HT-29 (cell line): Measurements from ENCODE around the gene KDSR. TPM values are rescaled to one million over a fixed set of nuclear protein-coding genes. Genes with fewer than 3 reads are reported as not detected.

ENCODE experiments used
- DNase-seq: peaks from one replicate; pipeline ENCODE4 v3.0.0-alpha.2; 2015; ENCODE audit warnings: low spot score
- total RNA-seq: library from RNA; depleted of rRNA; stranded (reverse); fragments of >200 nt; shearing (Covaris generic); gene quantifications from 2 replicates; pipeline ENCODE4 v1.2.3, GENCODE V29; 2014; rRNA removed

Gene KDSR
- total RNA-seq, 1 experiment from 2014 or later = 31.3 TPM

DNA sequence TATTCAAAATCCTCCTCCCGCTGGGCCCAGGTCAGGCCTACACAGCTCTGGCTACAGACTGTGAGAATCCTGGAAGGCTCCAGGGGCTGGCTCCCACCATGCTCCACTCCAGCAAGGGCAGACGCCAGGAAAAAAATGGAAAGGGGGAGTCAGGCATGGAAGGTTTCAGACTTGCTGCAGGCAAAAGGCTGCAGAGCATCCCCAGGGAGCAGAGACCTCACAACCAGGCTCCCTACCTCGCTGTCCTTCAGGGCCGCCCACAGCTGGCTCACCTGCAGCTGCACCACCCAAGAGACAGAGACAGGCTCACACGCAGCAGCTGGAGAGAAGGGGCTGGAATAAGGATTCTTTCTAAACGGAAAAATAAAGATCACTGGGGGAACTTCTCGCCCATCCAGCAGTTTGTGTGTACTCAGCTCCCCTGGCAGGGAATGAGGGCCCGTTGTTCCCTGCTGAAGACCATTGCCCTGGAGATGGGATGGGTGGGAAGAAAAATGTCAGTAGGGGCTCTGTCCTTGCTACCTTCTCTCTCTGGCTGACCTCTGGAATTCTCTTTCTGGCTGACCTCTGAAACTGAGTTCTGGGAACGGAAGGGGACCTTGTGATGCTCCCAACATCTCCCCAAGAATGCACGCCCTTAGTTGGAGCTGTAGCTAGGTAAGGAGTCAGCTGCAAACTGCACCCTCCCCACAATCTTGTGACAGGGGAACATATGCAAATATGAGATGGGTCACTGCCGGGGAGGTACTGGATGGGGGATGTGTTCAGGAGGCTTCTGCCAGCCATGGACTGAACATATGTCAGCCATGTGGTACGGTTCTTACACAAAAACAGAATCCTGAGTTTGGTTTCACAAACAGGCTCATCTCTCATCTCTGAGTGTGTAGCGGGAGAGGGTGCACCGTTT, 81.9 kb downstream of the KDSR start:
- no peak for DNase-seq

DNA sequence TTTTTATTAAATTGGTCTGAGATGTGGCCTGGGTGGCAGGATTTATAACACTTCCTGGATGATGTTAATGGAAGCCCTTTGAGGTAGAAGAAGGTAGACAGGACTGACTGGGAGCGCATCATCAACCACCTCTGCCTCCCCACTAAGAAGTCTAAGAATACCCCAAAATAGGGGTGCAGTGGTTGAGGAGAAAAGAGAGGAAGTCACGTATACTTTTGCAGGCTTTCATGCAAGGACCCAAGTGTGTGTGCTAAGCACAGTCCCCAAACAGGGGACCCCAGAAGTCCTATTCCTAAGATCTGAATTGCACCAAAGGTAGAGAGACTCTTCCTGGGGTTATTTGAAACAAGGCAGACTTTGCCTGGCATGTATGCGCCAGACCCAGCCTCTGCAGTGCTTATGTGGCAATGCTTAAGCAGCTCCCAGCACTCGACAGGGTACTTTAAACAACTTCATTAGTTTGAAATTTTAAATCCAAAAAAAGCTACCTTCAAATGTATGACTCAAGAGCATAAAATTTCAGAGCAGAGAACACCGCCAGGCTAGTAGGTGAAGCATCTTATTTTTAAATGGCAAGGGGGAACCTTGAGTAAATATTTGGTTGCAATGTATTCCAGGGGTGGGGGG, 82.7 kb downstream of the KDSR start:
- DNase-seq = no peak

DNA sequence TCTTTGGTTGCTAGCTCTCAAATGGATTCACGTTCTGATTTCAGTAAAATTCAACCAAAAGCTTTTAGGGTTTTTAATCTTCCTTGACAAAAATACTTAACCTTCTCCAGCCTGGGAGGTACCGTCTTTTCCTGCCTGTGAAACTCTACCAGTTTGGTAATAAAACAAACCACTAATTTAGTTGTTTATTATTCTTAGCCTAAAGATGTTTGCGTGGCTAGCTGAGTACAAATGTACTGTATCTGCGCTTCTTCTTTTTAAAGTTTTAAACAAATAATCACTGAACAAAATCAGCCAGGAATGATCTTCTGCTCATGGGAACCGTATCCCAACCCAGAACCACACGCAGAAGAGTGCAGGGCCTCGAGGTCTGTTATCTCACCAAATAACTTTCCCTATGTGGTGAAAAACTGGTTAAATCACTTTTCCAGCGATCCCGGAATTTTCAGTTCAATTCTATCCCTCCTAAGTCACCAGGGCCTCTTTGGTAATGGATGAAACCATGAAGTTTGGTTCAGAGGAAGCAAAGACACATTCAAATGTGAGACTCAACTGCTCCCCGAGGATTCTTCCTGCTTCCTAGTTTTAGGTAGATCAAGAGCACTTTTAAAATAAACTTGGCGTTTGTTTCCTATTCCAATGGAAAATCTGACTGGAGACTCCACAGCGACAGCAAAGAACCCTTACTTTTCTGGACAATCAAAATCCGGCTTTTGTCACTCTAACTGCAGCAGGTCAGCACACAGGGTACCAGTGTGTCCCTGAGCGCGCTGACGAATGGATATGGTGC, 83.5 kb downstream of the KDSR start:
- no peak for DNase-seq

DNA sequence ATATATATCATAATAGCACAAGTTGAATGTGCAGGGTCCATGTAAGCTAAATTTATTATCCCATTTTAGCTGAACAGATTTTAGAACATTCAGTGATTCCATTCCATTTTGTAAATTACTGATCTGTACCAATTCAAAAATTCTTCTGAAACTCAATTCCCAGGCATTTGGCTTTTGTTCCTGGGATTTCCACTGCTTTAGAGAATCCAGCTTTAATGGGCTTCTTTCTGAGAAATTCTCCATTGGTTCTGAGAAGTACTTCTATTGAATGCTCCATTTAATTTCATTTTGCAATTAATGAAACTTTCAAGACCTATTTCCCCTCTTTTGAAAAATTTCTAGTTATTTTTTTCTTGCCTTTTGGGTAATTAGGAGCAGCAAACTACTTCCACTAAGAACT, 84.2 kb downstream of the KDSR start:
- DNase-seq = no peak

Other genes starting within 250 kb of the KDSR start
- gene BCL2, start 47.4 kb downstream of the KDSR start, total RNA-seq = 0.05 and 0.36 TPM in 2 replicates
- 16.0 and 16.7 TPM in 2 replicates for gene VPS4B, start 55.3 kb upstream of the KDSR start, total RNA-seq
- gene SERPINB5, start 109.8 kb upstream of the KDSR start, total RNA-seq = 12.9 and 13.4 TPM in 2 replicates
- not detected in 2 replicates for gene SERPINB12, start 175.2 kb upstream of the KDSR start, total RNA-seq
- gene SERPINB13, start 220.1 kb upstream of the KDSR start, total RNA-seq = not detected in 2 replicates